OCI-LY3 (cell line): ENCODE measurements around the gene HDGF.

Experiments
- H2AFZ ChIP-seq: fragments of 200-600, 300-600 bp; shearing (Covaris generic); 2 replicates; pipeline ENCODE4 v1.6.0; 2014; ENCODE audit warnings: antibody characterized with exemption, low read depth, low read length
- H3K27ac ChIP-seq: fragments of 200-600, 300-600 bp; sonication (generic); 2 replicates; pipeline ENCODE4 v1.5.1; 2014; ENCODE audit warnings: mild to moderate bottlenecking, low read length, moderate library complexity, mixed read lengths
- H3K27me3 ChIP-seq: fragments of 200-600, 300-600 bp; sonication (generic); 2 replicates; pipeline ENCODE4 v1.6.1; 2014; ENCODE audit warnings: low read depth, low read length, mixed read lengths
- H3K36me3 ChIP-seq: fragments of 200-600, 300-600 bp; sonication (generic); replicated peaks from 2 replicates; pipeline ENCODE3; 2014; ENCODE audit warnings: low read depth, low read length, mixed read lengths
- H3K4me1 ChIP-seq: fragments of 300-600, 200-600 bp; sonication (generic); 2 replicates; pipeline ENCODE4 v1.6.1; 2014; ENCODE audit warnings: low read length, mixed read lengths
- H3K4me2 ChIP-seq: fragments of 200-600, 300-600 bp; sonication (generic); 2 replicates; pipeline ENCODE4 v1.6.1; 2014; ENCODE audit warnings: low read length, mixed read lengths
- H3K4me3 ChIP-seq: fragments of 300-600, 200-600 bp; sonication (generic); 2 replicates; pipeline ENCODE4 v1.5.1; 2014; ENCODE audit warnings: antibody characterized with exemption, mild to moderate bottlenecking, low read length, moderate library complexity
- H3K79me2 ChIP-seq: fragments of 300-600, 200-600 bp; shearing (Covaris generic); 2 replicates; pipeline ENCODE4 v1.6.1; 2014; ENCODE audit warnings: mild to moderate bottlenecking, low read length, mixed read lengths
- H3K9ac ChIP-seq: fragments of 300-600, 200-600 bp; shearing (Covaris generic); 2 replicates; pipeline ENCODE4 v1.6.0; 2014; ENCODE audit warnings: mild to moderate bottlenecking, low read length, moderate library complexity
- H3K9me3 ChIP-seq: fragments of 200-600, 300-600 bp; shearing (Covaris generic); 2 replicates; pipeline ENCODE4 v1.6.1; 2014; ENCODE audit warnings: low read length, mixed read lengths; ENCODE audit not compliant: insufficient read depth
- H4K20me1 ChIP-seq: fragments of 200-600, 300-600 bp; sonication (generic); 2 replicates; pipeline ENCODE4 v1.6.1; 2016; ENCODE audit warnings: low read length, mixed read lengths; ENCODE audit not compliant: insufficient read depth
- CTCF ChIP-seq: fragments of 200-600, 300-600 bp; sonication (generic); IDR thresholded peaks from 2 replicates; pipeline ENCODE4 v1.5.1; 2014; ENCODE audit warnings: antibody characterized with exemption, low read length, low read depth
- EZH2phosphoT487 ChIP-seq: fragments of 200-600 bp; shearing (Covaris generic); IDR thresholded peaks from 2 replicates; pipeline ENCODE4 v1.6.1; 2018; ENCODE audit warnings: antibody characterized with exemption, mixed run types, low read depth

The HDGF gene

GRCh38 chr1:156703741-156704140, 47.7 kb downstream of the HDGF start:
- no peaks in the 10 kb centered on the region for H3K36me3 ChIP-seq
- H3K4me1 ChIP-seq, result peaks cover 10% of the 10 kb centered on the region; the same call in 1 of the 2 replicates
- H3K9ac ChIP-seq, result no peak overlapping the region
- no peak overlapping the region for H2AFZ ChIP-seq
- no peaks in the 10 kb centered on the region for H4K20me1 ChIP-seq
- TF ChIP-seq CTCF, result peak; percentile 9; the same call in 1 of the 2 replicates
- no peak for TF ChIP-seq EZH2phosphoT487
- no peaks in the 10 kb centered on the region for H3K79me2 ChIP-seq
- no peak overlapping the region for H3K4me2 ChIP-seq
- no peaks in the 10 kb centered on the region for H3K9me3 ChIP-seq
- H3K4me3 ChIP-seq, result no peak overlapping the region
- no peak overlapping the region for H3K27ac ChIP-seq
- peaks cover 21% of the 10 kb centered on the region for H3K27me3 ChIP-seq

- Histone ChIP-seq H2AFZ (no peak overlapping the region), H3K27ac (no peak overlapping the region), H3K4me3 (no peak overlapping the region), H3K36me3 (no peaks in the 10 kb centered on the region), H3K4me2 (no peak overlapping the region), H3K4me1 (peaks cover 10% of the 10 kb centered on the region; the same call in 1 of the 2 replicates), H3K9ac (no peak overlapping the region), H4K20me1 (no peaks in the 10 kb centered on the region), H3K79me2 (no peaks in the 10 kb centered on the region), H3K9me3 (no peaks in the 10 kb centered on the region), H3K27me3 (peaks cover 21% of the 10 kb centered on the region)
- TF ChIP-seq EZH2phosphoT487 (no peak), CTCF (no peak)
Observed at GRCh38 chr1:156703336-156703735, 48.1 kb downstream of the HDGF start.

- TF ChIP-seq EZH2phosphoT487 (no peak), CTCF (no peak)
- H2AFZ ChIP-seq, result no peak overlapping the region
- no peak overlapping the region for H3K27ac ChIP-seq
- no peaks in the 10 kb centered on the region for H4K20me1 ChIP-seq
- no peak overlapping the region for H3K4me2 ChIP-seq
- peaks cover 18% of the 10 kb centered on the region for H3K27me3 ChIP-seq
- no peak overlapping the region for H3K4me3 ChIP-seq
- no peaks in the 10 kb centered on the region for H3K36me3 ChIP-seq
- no peaks in the 10 kb centered on the region for H3K79me2 ChIP-seq
- no peak overlapping the region for H3K9ac ChIP-seq
- peaks cover 5% of the 10 kb centered on the region; the same call in 1 of the 2 replicates for H3K4me1 ChIP-seq
- no peaks in the 10 kb centered on the region for H3K9me3 ChIP-seq
Observed at GRCh38 chr1:156700736-156701531, 50.5 kb downstream of the HDGF start.

- TF ChIP-seq CTCF (no peak), EZH2phosphoT487 (no peak)
- H3K27ac ChIP-seq, result no peak overlapping the region
- no peaks in the 10 kb centered on the region for H3K4me1 ChIP-seq
- H3K79me2 ChIP-seq, result no peaks in the 10 kb centered on the region
- peaks cover 14% of the 10 kb centered on the region for H3K27me3 ChIP-seq
- H3K9ac ChIP-seq, result no peak overlapping the region
- no peaks in the 10 kb centered on the region for H3K9me3 ChIP-seq
- no peak overlapping the region for H2AFZ ChIP-seq
- H4K20me1 ChIP-seq, result no peaks in the 10 kb centered on the region
- no peaks in the 10 kb centered on the region for H3K36me3 ChIP-seq
- H3K4me2 ChIP-seq, result no peak overlapping the region
- no peak overlapping the region for H3K4me3 ChIP-seq
Observed at GRCh38 chr1:156698995-156699394, 52.5 kb downstream of the HDGF start.
